Mucosa of stomach (tissue), 1 donor: ENCODE measurements around the gene TNC.

ENCODE experiments used
- H3K27me3 ChIP-seq: one replicate; pipeline ENCODE4 v1.7.0; 2013; ENCODE audit warnings: mild to moderate bottlenecking, low read length; ENCODE audit not compliant: control insufficient read depth, insufficient read depth
- H3K36me3 ChIP-seq: one replicate; pipeline ENCODE4 v1.7.0; 2013; ENCODE audit warnings: low read length; ENCODE audit not compliant: control insufficient read depth, insufficient read depth
- H3K4me1 ChIP-seq: one replicate; pipeline ENCODE4 v1.7.0; 2013; ENCODE audit warnings: mild to moderate bottlenecking, low read length; ENCODE audit not compliant: control insufficient read depth, insufficient read depth
- H3K4me3 ChIP-seq: one replicate; pipeline ENCODE4 v1.7.0; 2013; ENCODE audit warnings: low read length
- H3K9ac ChIP-seq: one replicate; pipeline ENCODE4 v1.7.0; 2013; ENCODE audit warnings: mild to moderate bottlenecking, low read length, moderate library complexity
- H3K9me3 ChIP-seq: one replicate; pipeline ENCODE4 v1.7.0; 2013; ENCODE audit warnings: mild to moderate bottlenecking, low read length, moderate library complexity; ENCODE audit not compliant: control insufficient read depth
- donor health status: Pancreatic carcinoma.

The TNC gene

DNA sequence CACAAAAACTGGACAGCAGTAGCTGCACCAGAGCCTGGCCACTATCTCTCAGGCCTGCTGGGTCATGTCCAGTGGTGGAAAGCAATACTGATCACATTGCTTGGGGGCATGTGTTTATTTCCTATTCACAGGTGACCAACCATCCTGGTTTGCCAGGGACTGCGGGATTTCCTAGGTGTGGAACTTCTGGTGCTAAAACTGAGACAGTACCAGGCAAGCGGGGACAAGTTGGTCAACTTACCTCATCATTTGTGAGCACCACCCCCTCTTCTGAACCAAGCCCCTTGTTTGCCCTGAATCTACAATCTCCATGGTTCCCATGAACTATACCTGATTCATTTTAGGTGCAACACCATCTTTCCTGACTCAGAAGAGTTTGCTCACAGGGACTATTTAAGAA lies 81.3 kb downstream of the TNC start:
- Histone ChIP-seq H3K9ac (no peak overlapping the region), H3K4me3 (no peak overlapping the region), H3K9me3 (no peaks in the 10 kb centered on the region), H3K36me3 (no peaks in the 10 kb centered on the region), H3K27me3 (no peaks in the 10 kb centered on the region), H3K4me1 (no peaks in the 10 kb centered on the region)

DNA sequence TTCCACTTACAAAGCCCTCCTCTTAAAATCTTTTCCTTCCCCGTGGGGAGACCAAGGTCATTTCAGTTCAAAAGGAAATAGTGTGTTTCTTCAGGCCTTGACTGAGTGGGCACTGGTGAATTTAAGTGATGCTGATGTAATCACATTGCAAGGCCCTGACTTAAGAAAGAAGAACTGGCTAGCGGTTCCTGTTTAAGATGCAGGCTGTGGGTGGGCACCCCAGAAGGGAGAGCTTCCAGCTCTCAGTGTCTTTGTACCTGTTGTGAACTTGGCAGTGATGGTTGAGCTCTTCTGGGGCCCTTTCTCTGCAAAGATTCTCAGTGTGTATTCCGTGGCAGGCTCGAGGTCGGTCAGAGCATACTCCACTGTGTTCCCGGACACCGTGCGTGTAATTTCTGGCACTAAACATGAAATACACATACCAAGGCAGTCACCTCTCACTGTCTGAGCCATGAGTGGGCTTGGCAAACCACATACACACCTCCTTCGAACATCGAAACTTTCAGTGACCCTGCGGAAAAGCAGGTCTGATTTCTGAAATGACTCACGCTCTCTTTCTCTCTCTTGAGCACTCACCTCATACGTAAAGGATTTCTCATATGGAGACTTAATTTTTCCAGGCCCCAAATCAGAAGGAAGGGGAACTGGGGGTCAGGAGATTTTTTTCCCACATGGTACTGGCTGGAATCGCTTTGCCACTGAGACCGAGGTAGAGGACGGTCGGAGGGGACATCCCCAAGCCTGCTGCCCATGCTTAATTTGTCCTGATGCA lies 81.9 kb downstream of the TNC start:
- Histone ChIP-seq H3K9ac (no peak overlapping the region), H3K4me1 (no peaks in the 10 kb centered on the region), H3K9me3 (no peaks in the 10 kb centered on the region), H3K4me3 (no peak overlapping the region), H3K27me3 (no peaks in the 10 kb centered on the region), H3K36me3 (no peaks in the 10 kb centered on the region)

DNA sequence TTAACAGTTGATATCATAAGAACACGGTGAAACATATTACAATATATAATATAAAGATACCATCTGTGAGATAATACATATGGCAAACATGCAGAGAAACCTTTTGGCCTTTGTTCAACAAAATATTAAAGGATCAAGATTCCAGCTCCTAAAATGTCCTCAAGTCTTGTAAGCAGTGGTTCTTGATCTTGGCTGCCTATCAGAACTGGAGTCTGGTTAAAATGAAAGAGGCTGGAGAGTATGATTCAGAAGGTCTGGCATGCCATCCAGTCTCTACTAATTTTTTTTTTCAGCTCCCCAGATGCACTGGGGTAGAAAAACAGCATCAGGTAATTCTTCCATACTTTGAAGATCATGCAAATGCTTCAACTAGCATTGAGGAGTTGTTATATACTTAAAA lies 83.2 kb downstream of the TNC start:
- Histone ChIP-seq H3K36me3 (no peaks in the 10 kb centered on the region), H3K4me3 (no peak overlapping the region), H3K9me3 (no peaks in the 10 kb centered on the region), H3K27me3 (no peaks in the 10 kb centered on the region), H3K4me1 (no peaks in the 10 kb centered on the region), H3K9ac (no peak overlapping the region)

DNA sequence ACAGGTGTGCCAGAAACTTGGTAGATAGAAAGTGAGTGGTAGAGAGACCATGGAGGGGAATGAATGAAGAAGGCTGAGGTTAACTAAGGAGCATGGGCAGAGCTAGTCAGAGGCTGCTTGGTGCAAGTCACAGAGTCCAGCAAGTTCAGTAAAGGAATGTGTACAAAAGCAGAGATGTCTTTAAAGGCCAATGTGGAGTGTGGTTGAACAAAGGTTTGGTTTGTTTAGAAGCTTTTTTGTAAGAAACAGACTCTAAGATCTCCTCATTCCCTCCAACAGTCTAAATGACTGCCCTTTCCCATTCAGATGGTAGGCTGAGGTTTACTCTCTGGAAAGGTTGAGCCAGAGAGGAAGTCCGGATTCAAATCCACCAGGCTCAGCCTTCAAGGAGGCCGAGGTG lies 84.2 kb downstream of the TNC start:
- Histone ChIP-seq H3K27me3 (no peaks in the 10 kb centered on the region), H3K9me3 (no peaks in the 10 kb centered on the region), H3K9ac (no peak overlapping the region), H3K4me1 (no peaks in the 10 kb centered on the region), H3K36me3 (no peaks in the 10 kb centered on the region), H3K4me3 (no peak overlapping the region)

DNA sequence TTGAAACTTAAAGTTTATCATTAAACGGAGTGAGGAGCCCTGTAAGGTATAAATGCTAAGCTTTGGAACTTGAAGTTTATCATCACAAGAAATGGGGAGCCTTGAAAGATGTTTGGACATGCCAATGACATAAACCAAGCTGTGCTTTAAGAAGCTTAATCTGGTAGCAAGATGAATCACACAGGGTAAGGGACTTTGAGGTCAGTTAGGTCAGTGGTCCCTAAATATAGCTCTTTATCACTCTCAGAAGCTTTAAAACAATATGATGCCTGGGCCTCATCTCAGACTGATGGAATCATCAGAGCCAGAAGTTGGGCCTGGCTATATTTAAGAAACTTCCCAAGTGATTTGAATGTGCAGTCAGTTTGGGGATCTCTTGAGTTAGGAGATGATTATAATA lies 85.7 kb downstream of the TNC start:
- Histone ChIP-seq H3K4me1 (no peaks in the 10 kb centered on the region), H3K36me3 (no peaks in the 10 kb centered on the region), H3K9ac (no peak overlapping the region), H3K27me3 (no peaks in the 10 kb centered on the region), H3K9me3 (no peaks in the 10 kb centered on the region), H3K4me3 (no peak overlapping the region)

DNA sequence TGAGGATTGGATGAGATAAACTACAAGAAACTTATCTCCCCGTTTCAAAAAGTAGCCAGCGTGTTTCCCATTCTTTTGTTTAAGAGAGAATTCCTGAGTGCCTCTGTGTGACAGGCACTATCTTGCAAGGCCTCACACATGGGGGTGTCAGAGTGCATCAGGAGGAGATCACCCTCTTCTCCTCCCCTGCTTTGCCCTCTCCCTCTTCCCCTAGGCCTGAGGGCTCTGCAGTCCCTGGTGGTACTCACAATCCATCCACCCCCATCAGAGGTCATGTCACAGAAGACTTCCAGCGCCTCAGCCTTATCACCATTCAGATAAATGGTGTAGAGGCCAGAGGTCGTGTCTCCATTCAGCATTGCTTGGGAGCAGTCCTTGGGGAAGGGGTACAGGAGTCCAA lies 88.0 kb downstream of the TNC start:
- Histone ChIP-seq H3K9me3 (no peaks in the 10 kb centered on the region), H3K9ac (no peak overlapping the region), H3K27me3 (no peaks in the 10 kb centered on the region), H3K36me3 (no peaks in the 10 kb centered on the region), H3K4me3 (no peak overlapping the region), H3K4me1 (no peaks in the 10 kb centered on the region)

DNA sequence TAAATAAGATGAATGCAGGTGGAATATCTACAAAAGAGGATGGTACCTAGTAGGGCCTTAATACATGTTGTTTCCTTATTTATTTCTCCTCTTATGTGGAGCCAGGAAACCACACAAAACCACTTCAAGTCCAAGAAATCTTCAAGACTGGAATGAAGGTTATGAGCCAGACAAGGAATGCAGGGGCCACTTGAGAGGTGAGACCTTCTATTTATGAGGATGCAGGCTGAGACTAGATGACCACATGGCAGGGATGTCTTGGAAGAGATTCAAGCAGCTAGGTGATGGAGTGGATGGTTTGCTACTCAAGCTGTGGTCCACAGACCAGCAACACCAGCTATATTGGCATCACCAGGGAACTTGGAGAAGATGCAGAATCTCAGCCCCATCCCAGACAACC lies 92.2 kb downstream of the TNC start:
- no peaks in the 10 kb centered on the region for H3K9me3 ChIP-seq
- no peaks in the 10 kb centered on the region for H3K27me3 ChIP-seq
- H3K4me1 ChIP-seq, result no peaks in the 10 kb centered on the region
- no peaks in the 10 kb centered on the region for H3K36me3 ChIP-seq
- H3K4me3 ChIP-seq, result no peak overlapping the region
- H3K9ac ChIP-seq, result no peak overlapping the region

DNA sequence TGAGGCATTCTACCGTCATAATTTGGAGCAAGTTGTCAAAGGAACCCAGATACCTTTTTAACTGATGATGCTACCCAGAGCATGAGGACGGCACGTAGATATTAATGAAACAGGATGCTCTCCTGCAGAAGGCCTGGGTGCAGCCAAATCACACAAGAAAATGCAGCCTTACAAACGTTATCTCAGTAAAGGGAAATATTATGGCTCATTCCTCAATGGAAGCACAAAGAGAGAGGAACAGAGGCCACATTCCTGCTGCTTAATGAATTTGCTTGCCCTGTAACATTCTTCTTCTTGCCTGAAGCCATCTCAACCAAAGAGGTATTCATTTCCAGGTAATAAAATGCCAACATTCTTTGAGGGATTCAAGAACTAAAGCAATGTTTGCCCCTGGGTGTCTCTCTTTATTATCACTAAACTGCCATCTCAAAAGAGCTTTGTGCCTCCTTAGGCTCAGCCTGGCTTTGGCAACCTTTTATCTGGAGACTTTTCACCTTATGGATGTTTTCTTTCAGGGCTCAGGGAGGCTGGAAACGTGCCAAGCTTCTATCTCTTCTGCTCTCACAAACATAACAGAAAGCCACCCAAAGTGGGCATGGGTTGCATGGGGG lies 92.9 kb downstream of the TNC start:
- H3K27me3 ChIP-seq, result no peaks in the 10 kb centered on the region
- no peaks in the 10 kb centered on the region for H3K36me3 ChIP-seq
- no peak overlapping the region for H3K4me3 ChIP-seq
- H3K9ac ChIP-seq, result no peak overlapping the region
- no peaks in the 10 kb centered on the region for H3K9me3 ChIP-seq
- no peaks in the 10 kb centered on the region for H3K4me1 ChIP-seq

DNA sequence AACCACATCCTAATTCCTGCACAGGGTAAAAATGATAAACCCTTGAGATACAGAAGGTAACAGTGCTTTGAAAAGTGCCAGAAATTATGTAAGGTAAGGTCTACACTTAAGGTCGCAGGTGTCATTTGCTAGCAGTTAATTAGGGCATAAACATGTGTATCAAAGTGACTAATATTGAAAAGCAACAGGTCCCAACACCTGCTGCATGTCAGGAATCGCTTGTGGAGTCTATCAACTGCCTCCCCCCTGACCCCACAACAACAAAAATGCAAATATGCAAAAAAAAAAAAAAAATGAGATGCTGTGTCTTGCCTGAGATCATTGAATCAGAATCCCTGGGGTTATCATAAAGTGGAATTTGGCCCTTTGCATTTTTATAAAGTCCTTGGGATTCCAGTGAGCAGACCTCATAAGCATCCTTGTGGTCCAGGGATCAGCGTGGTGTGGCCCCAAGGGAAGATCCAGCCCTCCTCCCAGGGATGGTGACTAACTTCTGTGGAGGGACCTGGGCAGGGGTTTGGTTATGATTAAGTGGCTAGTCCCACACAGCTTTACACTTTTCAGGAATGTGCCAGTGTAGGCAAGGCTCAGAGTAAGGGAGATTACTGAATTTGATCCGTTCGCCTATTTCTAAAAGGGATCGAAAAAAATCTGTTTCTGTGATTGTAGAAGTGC lies 95.1 kb downstream of the TNC start:
- no peaks in the 10 kb centered on the region for H3K36me3 ChIP-seq
- no peak overlapping the region for H3K9ac ChIP-seq
- no peak overlapping the region for H3K4me3 ChIP-seq
- no peaks in the 10 kb centered on the region for H3K9me3 ChIP-seq
- no peaks in the 10 kb centered on the region for H3K27me3 ChIP-seq
- peaks cover 5% of the 10 kb centered on the region for H3K4me1 ChIP-seq

DNA sequence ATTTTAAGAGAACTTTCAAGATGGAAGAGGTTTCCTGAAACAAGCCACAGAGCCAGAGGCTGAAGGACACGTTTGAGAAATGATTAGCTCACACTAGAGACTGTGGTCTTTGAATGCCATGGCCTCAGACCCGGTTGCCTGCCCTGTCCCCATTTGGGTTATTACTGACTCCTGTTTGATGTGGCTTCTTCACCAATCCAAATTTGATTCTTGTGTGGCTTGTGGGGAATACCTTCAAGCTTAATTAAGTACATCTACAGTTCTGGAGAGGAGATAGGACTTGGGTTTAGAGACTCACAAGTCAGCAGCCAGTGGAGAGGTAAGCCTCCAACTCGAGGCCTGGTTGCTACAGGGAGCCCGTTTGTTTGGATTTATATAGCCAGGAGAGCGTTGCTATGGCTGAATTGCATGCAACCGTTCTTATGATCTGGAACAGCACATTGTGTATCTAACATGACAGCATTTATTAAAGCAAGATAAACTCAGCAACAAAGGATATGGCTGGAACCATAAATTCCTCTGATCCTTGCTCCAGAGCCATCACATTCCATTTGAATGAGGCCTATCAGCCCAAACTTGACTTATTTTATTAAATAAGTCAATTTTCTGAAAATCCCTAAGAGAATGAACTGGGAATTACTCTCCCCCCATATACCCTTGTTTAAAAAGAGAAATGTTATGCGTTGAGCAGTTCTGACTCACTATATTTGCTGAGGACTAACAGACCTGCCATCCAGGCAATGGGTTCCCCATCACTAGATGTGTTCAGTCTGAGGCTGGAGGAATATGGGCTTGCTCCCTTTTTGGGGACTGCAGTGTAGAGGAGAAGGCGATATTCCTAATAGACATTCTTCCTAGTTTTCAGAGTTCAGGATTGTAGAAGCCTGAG lies 99.2 kb downstream of the TNC start:
- Histone ChIP-seq H3K4me3 (no peak overlapping the region), H3K36me3 (no peaks in the 10 kb centered on the region), H3K4me1 (peaks cover 5% of the 10 kb centered on the region), H3K27me3 (no peaks in the 10 kb centered on the region), H3K9ac (no peak overlapping the region), H3K9me3 (no peaks in the 10 kb centered on the region)

DNA sequence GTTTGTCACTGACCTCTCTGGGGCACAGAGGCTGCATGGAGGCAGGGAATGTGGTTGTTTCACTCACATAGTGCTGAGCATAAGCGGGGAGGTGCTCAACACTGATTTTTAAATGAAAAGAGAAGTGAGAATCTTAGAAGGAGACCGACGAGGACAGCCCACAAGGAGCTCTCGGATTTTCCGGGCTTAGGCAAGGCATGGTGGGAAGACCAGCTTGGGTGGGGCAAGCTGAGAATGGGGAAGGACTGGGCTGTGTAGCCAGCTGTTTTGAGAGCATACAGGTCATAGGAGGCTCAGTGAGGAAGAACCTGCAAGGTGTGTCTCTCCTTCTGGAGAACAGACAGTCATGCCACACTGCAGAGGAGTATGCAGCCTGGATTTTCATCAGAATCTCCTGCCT lies 101.6 kb downstream of the TNC start:
- peaks cover 5% of the 10 kb centered on the region for H3K4me1 ChIP-seq
- no peaks in the 10 kb centered on the region for H3K27me3 ChIP-seq
- no peaks in the 10 kb centered on the region for H3K9me3 ChIP-seq
- H3K9ac ChIP-seq, result no peak overlapping the region
- H3K36me3 ChIP-seq, result no peaks in the 10 kb centered on the region
- no peak overlapping the region for H3K4me3 ChIP-seq
